Occipital lobe (tissue), 2 donors: ENCODE data around the gene SLC66A2. TPM values are rescaled to one million over a fixed set of nuclear protein-coding genes. Genes with fewer than 3 reads are reported as not detected.

Experiments
- DNase-seq: peaks from one replicate; lab custom pipeline; 2025; lab: John Stamatoyannopoulos, UW
- total RNA-seq: library from RNA; depleted of rRNA; stranded (reverse); fragments of >200 nt; gene quantifications from one replicate; pipeline ENCODE4 v1.2.3, GENCODE V29; 2014

The SLC66A2 gene
- total RNA-seq, 1 donor from 2014 or later = 31.0 TPM

- no peak for DNase-seq
Measured at GRCh38 chr18:79904357-79905147, 46.9 kb downstream of the SLC66A2 start.

- DNase-seq = no peak
Measured at GRCh38 chr18:79903787-79904356, 47.6 kb downstream of the SLC66A2 start.

GRCh38 chr18:79903071-79903635, 48.3 kb downstream of the SLC66A2 start:
- no peak for DNase-seq

- DNase-seq = no peak
Measured at GRCh38 chr18:79902640-79903039, 48.8 kb downstream of the SLC66A2 start.

GRCh38 chr18:79902075-79902474, 49.4 kb downstream of the SLC66A2 start:
- no peak for DNase-seq

- no peak for DNase-seq
Measured at GRCh38 chr18:79901665-79902064, 49.8 kb downstream of the SLC66A2 start.

GRCh38 chr18:79900610-79901570, 50.6 kb downstream of the SLC66A2 start:
- DNase-seq = no peak

- DNase-seq = no peak
Measured at GRCh38 chr18:79899609-79900445, 51.6 kb downstream of the SLC66A2 start.

- DNase-seq = no peak
Measured at GRCh38 chr18:79898952-79899608, 52.4 kb downstream of the SLC66A2 start.

- no peak for DNase-seq
Measured at GRCh38 chr18:79897940-79898625, 53.4 kb downstream of the SLC66A2 start.

GRCh38 chr18:79896738-79897137, 54.7 kb downstream of the SLC66A2 start:
- no peak for DNase-seq

- no peak for DNase-seq
Measured at GRCh38 chr18:79890674-79891073, 60.8 kb downstream of the SLC66A2 start.

- DNase-seq = no peak
Measured at GRCh38 chr18:79889569-79889968, 61.9 kb downstream of the SLC66A2 start.

- DNase-seq = no peak
Measured at GRCh38 chr18:79888016-79888415, 63.4 kb downstream of the SLC66A2 start.

GRCh38 chr18:79887181-79888000, 64.1 kb downstream of the SLC66A2 start:
- DNase-seq = no peak

GRCh38 chr18:79884963-79885728, 66.3 kb downstream of the SLC66A2 start:
- DNase-seq = no peak

GRCh38 chr18:79884294-79884962, 67.0 kb downstream of the SLC66A2 start:
- DNase-seq = no peak
